ENCODE measurements around the gene GRIP1. TPM values are rescaled to one million over a fixed set of nuclear protein-coding genes. Genes with fewer than 3 reads are reported as not detected.

The GRIP1 gene
- total RNA-seq: 4.1 and 4.7 TPM in 2 replicates

GRCh38 chr12:66678338-66679275 lies at the start of gene GRIP1:
Gene GRIP1 (minus strand): TSS chr12:66679076. CDS start chr12:66678904, 172 bp downstream.

DNA sequence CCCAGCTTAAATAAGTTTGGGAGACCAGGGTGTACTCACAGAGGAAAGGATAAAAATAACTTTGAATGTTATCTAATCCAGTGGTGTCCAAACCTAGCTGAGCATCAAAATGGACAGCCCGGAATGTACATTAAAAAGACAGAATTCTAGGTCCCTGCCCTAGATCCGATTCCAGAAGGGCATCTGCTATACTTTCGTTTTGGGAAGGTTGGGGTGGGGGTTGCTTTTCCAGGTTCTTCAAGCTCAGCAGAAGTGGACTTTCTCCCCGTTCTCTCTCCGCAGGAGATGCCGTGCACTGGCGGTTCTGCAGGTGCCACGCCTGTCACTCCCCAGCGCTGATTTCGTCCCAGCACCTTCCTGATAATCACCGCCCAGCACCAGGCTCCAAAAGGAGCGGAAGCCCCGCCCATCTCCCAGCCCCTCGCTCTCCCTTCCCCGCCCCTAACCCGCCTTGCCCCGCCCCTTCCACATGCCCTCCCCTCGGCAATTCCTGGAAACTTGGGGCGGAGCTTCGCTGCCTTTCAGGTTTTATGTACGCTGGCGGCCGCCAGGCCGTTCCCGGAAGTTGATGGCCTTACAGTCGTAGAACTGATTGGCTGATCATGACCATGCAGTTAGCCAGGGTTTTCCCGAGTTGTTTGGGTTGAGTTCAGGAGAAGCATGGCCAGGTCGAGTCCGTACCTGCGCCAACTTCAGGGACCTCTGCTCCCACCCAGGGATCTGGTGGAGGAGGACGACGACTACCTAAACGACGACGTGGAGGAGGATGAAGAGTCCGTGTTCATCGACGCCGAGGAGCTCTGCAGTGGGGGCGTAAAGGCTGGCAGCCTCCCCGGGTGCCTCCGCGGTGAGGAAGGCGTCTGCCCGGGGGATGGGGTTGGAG lies 376.7 kb downstream of the GRIP1 start, which contains the start of gene HELB:
Gene HELB, plus strand, starts transcription at position 550 of the 883 bp plus-strand sequence. Its CDS starts 111 bp downstream, at position 661.

